ENCODE data around the gene ECD.
A peak's percentile ranks its signal among the peaks of the same experiment; 100 is the strongest.
"Not testable (repeated sequence)": the region's sequence is repeated elsewhere in the genome, so short reads cannot be mapped to it uniquely, and the experiment has no call there.

ECD gene

DNA sequence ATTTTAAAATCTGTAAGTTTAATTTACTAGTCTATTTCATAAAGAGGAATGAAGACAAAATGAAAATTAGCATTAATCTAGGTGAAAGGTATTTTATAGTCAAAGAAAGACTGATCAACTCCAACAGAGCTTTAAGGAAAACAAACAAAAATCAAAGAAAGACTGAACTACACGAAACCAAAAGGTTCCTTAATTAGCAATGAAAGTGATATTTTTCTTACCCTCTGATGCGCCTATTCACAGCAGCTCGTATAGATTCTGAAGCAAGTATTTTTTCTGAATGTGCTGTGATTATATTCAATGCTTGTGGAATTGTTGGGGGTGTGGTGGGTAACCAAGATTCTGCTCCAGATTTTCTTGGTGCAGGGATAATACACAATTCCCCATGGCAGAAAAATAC is 11.8 kb downstream of the ECD start:
- DNase-seq: no peak

DNA sequence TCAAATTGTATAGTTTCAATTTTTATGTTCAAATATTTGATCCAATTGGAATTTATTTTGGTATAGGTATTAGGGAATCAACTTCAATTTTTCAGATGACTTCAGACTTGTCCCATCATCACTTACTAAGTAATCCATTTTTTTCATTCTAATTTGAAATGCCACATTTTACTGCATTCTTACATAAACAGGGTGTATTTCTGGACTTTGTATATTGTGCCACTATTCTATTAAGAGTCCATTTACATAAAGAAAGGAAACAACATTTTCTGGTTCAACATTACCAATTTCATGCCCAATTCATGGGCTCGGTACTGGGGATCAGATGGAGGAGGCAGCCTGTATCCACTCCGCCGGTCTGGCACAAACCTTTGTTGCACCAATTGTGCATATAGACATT is 15.8 kb downstream of the ECD start:
- DNase-seq: no peak

DNA sequence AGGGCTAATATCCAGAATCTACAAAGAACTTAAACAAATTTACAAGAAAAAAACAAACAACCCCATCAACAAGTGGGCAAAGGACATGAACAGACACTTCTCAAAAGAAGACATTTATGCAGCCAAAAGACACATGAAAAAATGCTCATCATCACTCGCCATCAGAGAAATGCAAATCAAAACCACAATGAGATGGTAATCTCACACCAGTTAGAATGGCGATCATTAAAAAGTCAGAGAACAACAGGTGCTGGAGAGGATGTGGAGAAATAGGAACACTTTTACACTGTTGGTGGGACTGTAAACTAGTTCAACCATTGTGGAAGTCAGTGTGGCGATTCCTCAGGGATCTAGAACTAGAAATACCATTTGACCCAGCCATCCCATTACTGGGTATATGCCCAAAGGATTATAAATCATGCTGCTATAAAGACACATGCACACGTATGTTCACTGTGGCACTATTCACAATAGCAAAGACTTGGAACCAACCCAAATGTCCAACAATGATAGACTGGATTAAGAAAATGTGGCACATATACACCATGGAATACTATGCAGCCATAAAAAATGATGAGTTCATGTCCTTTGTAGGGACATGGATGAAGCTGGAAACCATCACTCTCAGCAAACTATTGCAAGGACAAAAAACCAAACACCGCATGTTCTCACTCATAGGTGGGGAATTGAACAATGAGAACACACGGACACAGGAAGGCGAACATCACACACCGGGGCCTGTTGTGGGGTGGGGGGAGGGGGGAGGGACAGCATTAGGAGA is 17.0 kb downstream of the ECD start:
- not testable (repeated sequence) for DNase-seq

DNA sequence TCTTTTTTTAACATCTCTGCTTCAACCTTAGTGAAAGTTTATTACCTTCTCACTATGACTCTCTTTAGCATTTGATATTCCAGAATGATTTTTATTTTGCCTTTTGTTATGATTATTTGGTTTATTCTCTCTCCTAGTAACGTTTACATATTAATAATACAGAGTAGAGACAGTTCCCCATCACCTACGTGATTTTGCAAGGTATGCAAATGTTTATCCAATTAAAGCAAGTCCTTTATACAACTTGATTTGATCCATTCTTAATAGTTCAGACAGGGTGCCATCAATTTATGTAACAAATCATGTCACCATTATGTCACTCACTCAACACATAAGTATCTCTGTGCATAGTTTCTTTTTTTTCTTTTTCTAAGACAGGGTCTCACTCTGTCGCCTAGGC is 26.2 kb downstream of the ECD start:
- no peak for DNase-seq

DNA sequence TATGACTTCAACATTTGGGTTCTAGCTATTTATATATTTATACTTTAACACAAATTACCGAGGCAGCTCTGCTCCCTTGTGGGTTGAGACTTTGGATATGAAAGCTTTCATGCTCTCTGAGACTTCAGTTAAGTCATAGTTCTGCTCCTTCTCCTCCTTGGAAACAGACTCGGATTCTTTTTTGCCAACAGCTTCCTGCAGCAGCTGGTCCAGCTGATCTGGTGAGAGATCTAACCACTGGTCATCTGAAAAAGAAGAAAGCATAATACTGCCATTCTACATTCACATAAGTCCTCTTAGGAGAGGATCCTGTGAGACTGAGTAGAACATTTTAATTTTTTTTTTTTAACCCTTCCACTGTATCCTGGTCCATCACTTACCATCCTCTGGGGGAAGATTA is 28.6 kb downstream of the ECD start:
- no peak for DNase-seq

DNA sequence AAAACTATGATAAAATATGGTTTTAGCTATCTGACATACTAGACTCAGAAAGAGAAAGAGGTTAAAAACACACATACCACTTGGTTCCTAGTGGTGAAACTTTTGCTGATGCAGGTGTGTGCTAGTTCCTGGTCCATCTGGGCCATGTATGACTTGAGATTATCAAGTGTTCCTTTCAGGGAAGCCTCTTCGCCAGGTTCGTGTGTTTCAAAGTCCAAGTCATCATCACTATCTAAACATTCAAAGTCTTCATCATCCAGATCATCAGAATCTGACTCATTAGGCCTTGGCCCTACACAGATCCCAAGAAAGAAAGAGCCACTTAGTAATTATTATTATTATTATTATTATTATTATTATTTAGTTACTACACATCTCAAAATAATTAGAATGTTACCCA is 31.2 kb downstream of the ECD start:
- DNase-seq: no peak

DNA sequence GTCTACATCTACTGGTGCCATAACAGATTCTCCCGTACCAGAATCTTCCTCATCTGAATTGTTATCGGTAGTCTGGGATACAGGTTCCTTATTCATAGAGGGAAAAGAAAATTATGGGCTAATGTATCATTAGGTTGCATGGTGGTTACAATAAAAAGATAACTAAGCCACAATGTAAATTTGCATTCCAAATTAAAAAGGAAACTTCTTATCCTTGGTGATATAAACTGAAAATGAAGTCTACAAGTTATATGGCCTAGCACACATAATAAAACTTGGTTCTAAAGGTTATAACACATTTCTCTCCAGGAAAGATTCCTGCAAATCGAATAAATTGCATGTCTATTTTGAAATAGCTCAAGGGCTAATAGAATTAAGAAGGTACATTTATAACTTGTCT is 33.1 kb downstream of the ECD start:
- no peak for DNase-seq

DNA sequence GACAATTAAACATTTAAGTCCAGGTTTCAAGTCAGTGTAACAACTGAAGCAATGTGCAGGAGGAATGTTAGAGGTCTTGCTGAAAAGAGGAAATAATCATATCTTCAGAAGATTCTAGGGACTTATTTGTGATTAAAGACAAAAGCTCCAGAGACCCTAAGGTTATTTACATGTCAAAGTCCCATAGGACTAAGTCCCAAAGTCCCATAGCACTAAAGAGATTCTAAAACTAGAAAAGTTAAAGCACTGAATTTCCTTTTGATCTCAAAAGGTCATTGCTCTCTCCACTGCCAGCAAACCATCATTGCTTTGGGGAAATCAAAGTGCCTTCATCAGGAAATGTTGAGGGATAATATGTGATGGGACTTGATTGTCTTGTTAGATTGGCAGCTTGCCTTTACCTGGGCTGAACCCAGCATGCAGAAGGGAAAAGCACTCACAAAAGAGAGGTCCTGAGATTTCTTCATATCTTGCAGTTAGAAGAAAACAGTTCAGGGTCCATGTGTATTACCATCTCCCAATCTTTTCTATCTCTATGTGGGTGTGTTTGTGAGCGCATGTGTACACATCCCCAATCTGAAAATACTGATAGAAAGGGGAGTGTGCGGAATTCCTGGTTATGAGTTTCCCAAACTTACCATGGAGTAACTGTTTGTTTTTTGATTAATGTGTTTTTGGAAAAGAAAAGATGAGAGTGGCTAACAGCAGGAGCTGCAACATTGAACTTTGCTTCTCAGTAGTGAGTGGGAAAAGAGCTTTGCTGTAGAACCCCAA is 35.7 kb downstream of the ECD start:
- DNase-seq: no peak

DNA sequence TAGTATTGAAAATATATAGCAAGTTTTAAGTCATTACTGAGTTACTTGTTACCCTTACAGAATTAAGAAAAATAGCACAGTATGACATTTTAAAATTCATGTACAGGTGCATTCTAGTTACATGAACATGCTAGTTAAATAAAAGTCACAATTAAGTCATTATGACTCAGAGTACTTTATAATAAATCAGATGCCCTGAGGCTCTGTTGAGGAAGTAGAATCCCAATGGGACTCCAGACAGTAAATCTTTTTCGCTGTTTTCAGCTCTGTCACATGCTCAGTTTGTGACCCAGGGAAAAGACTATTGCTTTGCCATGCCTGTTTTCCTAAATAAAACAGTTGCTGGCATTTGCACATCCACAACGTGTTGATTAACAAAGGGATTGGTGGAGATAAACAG is 36.5 kb downstream of the ECD start:
- DNase-seq: no peak

DNA sequence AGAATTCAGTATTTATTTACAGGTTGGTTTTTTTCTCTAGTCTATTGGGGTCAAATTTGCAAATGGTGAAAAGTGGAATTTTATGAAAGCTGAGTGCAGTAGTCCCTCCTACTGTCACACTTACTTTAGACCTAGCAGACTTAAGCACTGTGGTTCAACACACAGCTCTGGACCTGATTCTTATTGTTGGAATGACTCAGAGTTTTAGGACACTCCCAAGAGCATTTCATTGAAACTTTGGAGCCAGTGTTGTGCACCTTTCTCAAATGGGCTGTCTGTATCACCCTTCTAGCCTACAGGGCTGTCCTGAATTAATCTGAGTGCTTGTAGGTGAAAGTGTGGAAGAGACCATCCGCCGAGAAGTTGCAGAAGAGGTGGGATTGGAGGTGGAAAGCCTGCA is 41.5 kb downstream of the ECD start:
- DNase-seq: no peak

DNA sequence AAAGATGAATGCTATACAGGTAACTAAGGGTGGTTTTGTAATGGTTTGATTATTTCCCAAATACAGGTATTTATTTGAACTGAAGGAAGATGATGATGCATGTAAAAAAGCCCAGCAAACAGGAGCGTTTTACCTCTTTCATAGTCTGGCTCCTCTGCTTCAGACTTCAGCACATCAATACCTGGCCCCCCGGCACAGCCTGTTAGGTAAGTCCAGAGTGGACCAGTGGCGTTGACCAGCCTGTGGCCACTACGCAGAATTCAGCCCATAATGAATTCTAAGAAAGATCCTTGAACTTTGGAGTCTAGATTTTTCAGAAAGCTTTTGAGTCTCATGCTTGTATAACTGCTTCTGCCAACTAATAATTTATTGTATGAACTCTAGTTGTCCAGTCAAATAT is 47.9 kb downstream of the ECD start:
- no peak for DNase-seq

DNA sequence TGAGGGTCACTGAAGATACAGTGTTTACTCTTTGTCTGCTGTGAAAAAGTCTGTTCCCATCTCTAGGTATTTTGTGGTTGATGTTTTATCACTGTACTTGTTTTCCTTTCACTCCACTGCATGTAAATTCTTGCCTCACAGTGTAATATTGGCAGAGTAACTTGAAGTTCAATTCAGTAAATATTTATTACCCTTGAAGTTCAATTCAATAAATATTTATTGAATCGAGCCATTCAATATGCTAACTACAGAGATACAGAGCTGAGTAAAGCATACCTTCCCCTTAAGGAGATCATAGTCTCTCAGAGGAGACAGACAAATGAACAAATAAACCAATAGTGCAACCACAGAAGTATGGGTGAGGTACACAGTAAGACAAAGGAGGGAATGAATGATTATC is 48.4 kb downstream of the ECD start:
- DNase-seq: no peak

DNA sequence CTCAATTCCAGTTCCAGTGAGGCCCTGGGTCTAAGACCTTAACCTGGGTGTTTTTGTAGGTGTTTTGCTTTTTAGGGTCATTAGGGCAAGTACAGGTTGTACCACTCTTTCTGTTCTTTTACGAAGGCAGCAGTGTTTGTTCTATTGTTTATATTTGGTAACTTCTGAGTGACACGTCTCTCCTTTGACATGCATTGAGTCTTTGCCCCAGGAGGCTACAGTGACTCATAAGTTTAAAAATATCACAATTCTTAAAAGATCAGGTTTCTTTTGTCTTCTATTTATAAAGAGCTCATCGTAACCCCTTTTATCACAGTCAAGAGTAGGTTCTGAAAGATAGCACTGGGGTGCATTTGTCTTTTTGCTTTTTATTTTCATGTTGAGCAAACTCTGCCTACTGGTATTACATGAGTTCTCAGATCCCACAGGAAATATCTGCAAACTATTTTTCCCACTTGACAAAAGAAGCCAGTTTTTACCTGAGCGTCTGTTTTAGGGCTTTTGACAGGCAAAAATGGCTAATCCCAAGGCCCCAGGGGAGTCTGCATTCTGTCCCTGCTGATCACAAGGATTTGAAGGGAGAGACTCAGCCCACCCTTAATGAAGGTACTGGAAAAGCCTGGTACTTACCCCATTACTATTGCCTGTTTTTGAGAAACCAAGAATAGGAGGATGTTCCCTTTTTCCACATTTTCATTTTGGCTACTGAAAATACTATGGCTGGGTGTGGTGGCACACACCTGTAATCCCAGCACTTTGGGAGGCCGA is 49.6 kb downstream of the ECD start:
- no peak for DNase-seq

DNA sequence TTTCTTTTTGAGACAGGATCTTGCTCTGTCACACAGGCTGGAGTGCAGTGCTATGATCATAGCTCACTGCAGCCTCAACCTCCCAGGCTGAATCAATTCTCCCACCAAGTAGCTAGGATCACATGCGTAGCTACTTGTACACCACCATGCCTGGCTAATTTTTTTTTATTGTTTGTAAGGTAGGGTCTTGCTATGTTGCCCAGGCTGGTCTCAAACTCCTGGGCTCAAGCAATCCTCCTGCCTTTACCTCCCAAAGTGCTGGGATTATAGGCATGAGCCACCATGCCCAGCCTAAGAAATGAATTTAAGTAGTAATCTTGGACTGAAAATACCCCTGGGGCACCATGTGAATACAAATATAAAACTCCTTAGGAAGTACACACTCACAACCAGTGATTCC is 51.8 kb downstream of the ECD start:
- no peak for DNase-seq

DNA sequence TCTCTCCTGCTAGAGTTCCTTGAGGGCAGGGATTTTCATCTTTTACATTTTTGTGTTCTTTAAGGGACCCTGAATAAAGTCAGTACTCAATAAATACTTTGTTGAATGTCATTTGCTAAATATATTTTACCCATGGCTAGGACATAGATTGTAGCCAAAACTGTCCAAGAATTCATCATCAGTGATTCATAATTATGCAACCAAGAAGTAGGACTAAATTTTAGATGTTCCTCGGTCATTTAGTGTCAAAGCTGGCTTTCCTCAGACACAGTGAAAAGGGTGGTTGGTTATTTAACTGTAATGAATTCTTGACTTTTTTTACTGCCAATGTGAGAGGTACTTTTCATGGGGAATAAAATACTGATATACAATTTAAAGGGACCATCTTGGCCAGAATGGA is 54.3 kb downstream of the ECD start:
- DNase-seq: no peak

DNA sequence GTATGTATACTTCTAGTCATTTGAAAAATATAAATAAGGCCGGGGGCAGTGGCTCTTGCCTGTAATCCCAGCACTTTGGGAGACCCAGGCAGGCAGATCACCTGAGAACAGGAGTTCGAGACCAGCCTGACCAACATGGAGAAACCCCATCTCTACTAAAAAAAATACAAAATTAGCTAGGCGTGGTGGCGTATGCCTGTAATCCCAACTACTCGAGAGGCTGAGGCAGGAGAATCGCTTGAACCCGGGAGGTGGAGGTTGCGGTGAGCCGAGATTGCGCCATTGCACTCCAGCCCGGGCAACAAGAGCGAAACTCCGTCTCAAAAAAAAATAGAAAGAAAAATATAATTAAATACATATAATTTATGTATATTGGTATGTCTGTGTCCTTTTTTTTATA is 55.8 kb downstream of the ECD start:
- DNase-seq: not testable (repeated sequence)

DNA sequence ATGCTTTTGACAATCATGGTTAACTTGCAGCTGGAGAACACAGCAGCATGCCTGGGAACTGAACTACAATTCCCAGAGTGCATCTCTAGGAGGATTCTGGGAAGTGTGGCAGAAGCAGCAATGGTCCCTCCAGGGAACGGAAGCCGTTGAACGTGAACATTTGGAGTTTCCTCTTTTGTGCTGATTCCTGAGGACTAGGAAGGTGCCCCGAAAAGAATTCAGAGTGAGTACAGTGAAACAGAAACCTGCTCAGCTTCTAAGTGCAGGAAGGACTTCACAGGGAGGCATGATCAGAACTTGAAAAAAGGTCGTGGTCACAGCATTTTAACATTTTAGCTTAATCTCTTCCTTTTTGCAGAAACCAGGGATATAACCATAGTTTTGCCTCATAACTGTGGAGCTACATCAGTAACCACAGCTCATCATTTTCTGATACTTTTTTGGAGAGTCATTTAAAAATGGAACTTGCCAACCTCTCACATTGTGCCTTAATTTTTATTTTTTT is 57.4 kb downstream of the ECD start, which contains the start of gene NUDT13:
Gene NUDT13, plus strand, starts transcription at position 111 of the 505 bp plus-strand sequence. CDS start 3,911 bp downstream, outside the sequence.
- peak; percentile 82 for DNase-seq

DNA sequence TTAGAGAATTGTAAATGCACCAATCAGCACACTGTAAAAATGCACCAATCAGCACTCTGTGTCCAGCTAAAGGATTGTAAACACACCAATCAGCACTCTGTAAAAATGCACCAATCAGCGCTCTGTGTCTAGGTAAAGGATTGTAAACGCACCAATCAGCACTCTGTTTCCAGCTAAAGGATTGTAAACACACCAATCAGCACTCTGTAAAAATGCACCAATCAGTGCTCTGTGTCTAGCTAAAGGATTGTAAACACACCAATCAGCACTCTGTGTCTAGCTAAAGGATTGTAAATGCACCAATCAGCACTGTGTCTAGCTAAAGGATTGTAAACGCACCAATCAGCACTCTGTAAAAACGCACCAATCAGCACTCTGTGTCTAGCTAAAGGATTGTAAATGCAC is 58.6 kb downstream of the ECD start:
- not testable (repeated sequence) for DNase-seq

DNA sequence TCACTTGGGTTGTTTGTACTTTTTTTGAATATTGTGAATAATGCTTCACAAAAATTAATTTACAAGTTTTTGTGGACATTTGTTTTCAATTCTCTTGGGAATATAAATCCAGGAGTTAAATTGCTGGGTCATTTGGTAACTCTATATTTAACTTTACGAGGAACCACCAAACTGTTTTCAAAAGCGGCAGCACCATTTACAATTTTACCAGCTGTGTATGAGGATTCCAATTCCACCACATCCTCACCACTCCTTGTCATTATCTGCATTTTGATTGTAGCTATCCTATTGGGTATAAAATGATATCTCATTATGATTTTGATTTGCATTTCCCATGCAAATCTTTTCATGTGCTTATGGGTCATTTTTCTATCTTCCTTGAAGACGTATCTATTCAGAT is 61.5 kb downstream of the ECD start:
- no peak for DNase-seq

DNA sequence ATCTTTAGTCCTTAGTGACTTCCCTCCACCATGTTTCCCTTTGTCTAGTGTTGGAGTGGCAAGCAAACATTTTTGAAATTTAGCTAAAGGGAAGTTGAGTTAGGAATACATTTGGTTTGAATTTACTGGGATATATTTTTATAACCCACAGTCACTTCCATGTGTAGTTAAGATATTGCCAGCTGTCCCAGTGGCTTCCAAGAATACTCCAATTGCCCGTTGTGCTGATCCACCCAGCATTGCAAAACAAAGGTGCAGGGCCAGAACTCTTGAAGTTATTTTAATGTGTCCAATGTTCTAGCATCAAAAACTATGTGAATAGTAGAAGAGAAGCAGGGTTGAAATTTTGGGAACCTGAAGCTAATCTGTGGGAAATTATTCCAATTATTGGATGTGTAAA is 68.7 kb downstream of the ECD start:
- no peak for DNase-seq

DNA sequence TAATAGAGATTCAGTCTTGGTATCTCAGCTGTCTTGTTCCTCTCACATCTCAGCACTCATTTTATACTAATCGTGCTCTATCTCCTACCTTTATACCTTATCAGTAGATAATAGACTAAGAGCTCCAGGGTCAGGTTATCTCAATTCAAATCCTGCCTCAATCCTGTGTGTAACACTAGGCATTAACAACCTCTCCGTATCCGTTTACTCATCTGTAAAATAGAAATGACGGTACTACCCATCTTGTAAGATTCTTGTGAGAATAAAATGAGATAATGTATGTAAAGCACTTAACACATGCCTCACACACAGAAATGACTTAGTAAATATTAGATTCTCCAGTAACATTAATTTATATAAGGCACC is 70.5 kb downstream of the ECD start:
- DNase-seq: no peak

DNA sequence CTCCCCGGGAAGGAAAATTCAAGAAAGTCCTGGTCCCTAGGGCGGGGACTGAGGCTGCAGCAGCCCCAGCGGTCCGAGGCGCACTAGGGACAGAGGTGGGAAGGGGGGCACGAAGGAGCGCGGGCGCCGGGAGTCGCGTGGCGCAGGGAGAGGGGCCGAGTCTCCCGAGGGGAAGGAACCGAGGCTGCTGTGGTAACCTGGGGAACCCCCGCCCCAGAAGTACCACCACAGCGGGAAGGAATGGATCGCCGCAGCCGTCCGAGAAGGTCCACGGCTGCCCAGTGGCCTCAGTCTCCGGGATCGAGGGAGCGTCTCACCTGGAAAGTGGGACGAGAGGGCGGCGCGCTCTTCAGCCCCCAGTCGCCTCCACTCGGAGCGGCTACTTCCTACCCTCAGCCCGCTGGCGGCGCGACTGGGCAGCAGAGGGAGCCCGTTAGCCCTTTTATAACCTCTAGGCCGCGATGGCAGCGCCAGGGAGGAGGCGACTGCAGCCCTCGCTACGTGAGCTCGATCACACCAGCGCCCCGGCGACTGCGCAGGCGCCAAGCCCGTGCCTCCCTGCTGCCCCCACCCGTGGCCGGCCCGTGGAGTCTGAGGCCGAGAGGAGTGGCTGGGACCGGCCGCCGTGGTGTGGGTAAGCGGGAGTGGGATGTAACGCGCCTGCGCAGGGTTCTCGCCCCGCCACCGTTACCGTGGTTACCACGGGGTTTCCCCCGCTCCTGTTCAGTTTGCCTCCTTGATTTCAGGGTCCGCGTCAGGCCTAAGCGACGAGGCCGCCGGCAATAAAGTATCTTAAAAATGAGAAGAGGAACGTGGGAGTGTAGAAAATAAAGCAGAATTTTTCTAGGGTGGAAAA is 71.1 kb downstream of the ECD start, which contains the start of gene P4HA1:
Gene P4HA1, minus strand, starts transcription at position 418 of the 856 bp plus-strand sequence. CDS start 21,983 bp downstream, outside the sequence.
- peak; percentile 100 for DNase-seq
